GM12878 (cell line): Measurements from ENCODE around the gene LCE2D.

Experiments
- BMI1 ChIP-seq: fragments of 450-650 bp; IDR thresholded peaks from 2 replicates; pipeline ENCODE4 v1.6.1; 2016; ENCODE audit warnings: mild to moderate bottlenecking, moderate library complexity, borderline replicate concordance
- CEBPB ChIP-seq, 2 experiments: fragments of 150-350 bp in 1 of 2; IDR thresholded peaks; 2 replicates each; pipeline ENCODE4 v1.6.1; 2012 to 2014; ENCODE audit warnings: low read depth in 2 of 2, low read length in 2 of 2, borderline replicate concordance in 1 of 2, inconsistent platforms in 1 of 2
- CREB1 ChIP-seq: IDR thresholded peaks from 2 replicates; pipeline ENCODE4 v1.6.1; 2012; ENCODE audit warnings: low read depth, mild to moderate bottlenecking, inconsistent platforms
- FOXM1 ChIP-seq: IDR thresholded peaks from 2 replicates; pipeline ENCODE4 v1.6.1; 2012; ENCODE audit warnings: low read depth, mild to moderate bottlenecking, inconsistent platforms, low read length, moderate library complexity
- GABPA ChIP-seq: IDR thresholded peaks from 2 replicates; pipeline ENCODE4 v1.6.1; 2014; ENCODE audit warnings: antibody characterized with exemption, low read depth, mild to moderate bottlenecking, inconsistent platforms
- MEF2A ChIP-seq: IDR thresholded peaks from 2 replicates; pipeline ENCODE4 v1.6.1; 2011; ENCODE audit warnings: low read depth, mild to moderate bottlenecking, low read length, moderate library complexity; ENCODE audit not compliant: insufficient read depth
- REST ChIP-seq: IDR thresholded peaks from 2 replicates; pipeline ENCODE4 v1.6.1; 2012; ENCODE audit warnings: mild to moderate bottlenecking, low read depth, low read length
- SP1 ChIP-seq: IDR thresholded peaks from one replicate; pipeline ENCODE4 v1.6.1; 2011; ENCODE audit warnings: low read depth, low read length
- TAF1 ChIP-seq: IDR thresholded peaks from 2 replicates; pipeline ENCODE4 v1.6.1; 2011; ENCODE audit warnings: mild to moderate bottlenecking, low read depth, low read length, borderline replicate concordance

DNA sequence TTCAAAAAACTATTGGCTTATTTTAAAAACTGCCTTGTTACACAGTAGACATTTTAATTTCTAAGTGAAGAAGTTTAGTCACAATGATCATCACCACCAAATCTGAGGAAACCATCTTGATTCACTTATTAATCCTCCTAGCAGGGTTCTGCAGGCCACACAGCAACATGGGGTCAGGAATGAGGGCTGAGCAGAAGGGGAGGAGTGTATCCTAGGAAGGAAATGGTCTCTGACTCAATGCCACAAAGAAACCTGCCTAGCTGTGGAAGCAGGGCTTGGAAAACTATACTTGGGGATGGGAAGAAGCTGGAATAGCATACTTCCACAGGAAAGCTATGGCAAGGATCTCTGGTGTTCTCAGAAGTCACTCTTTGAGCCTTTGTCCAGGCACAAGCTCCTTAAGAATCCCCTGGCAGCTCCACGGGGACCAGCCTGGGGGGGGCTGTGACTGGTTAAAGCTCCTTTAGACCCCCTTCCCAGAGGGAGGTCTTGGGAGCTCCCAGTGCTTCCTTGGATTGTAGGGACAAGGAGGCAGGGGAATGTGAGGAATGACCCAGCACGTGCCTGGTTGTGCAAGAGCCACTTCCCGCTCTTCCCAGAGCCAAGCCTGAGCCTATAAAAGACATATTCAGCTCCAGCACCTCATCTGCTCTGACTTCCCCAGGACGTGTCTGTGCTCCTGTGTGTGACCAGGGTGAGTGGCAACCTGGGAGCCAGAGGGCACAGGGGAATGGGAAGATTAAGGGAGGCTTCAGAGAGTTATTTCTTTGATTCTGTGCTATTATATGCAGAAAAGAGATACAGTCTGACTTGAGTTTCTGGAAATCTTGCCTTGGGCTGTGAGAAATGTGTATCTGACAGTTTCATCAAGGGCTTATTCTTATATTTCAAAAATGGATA lies 34.8 kb downstream of the LCE2D start, which contains the start of gene LCE2A:
- TF ChIP-seq MEF2A (no peak), REST (no peak), SP1 (no peak), TAF1 (no peak), CEBPB (IDR thresholded peaks at IDR 0.05; ENCODE audit: borderline replicate concordance in 1 of 2, low read depth in 2 of 2, low read length in 2 of 2) (no peak), GABPA (no peak), BMI1 (no peak), CREB1 (no peak), FOXM1 (no peak)
